ENCODE results near the gene TRAPPC12.

Gene TRAPPC12

GRCh38 chr2:3399829-3400228 is 20.3 kb downstream of the TRAPPC12 start:
- H3K36me3 ChIP-seq (ENCODE audit: low read length) = peaks cover 31% of the 10 kb centered on the region
- H3K9me3 ChIP-seq (ENCODE audit: insufficient read depth, low read length) = peaks cover 12% of the 10 kb centered on the region; the same call in 1 of the 2 replicates
- no peak for TF ChIP-seq EZH2phosphoT487 (conservative IDR thresholded peaks at IDR 0.05; ENCODE audit: low read length)
- TF ChIP-seq, protein P1, sequence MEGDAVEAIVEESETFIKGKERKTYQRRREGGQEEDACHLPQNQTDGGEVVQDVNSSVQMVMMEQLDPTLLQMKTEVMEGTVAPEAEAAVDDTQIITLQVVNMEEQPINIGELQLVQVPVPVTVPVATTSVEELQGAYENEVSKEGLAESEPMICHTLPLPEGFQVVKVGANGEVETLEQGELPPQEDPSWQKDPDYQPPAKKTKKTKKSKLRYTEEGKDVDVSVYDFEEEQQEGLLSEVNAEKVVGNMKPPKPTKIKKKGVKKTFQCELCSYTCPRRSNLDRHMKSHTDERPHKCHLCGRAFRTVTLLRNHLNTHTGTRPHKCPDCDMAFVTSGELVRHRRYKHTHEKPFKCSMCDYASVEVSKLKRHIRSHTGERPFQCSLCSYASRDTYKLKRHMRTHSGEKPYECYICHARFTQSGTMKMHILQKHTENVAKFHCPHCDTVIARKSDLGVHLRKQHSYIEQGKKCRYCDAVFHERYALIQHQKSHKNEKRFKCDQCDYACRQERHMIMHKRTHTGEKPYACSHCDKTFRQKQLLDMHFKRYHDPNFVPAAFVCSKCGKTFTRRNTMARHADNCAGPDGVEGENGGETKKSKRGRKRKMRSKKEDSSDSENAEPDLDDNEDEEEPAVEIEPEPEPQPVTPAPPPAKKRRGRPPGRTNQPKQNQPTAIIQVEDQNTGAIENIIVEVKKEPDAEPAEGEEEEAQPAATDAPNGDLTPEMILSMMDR (IDR thresholded peaks at IDR 0.05; ENCODE audit: insufficient read depth, low read length, poor library complexity, severe bottlenecking) = no peak
- H3K9ac ChIP-seq (ENCODE audit: low read length) = no peak overlapping the region
- H4K20me1 ChIP-seq (ENCODE audit: low read depth, low read length) = no peaks in the 10 kb centered on the region
- H2AFZ ChIP-seq (ENCODE audit: low read depth, low read length, severe bottlenecking) = no peak overlapping the region
- no peaks in the 10 kb centered on the region for H3F3A ChIP-seq (ENCODE audit: insufficient read depth)
- H3K9me2 ChIP-seq (replicated peaks; ENCODE audit: insufficient read depth, low read length) = no peaks in the 10 kb centered on the region
- no peaks in the 10 kb centered on the region for H3K27me3 ChIP-seq (ENCODE audit: low read length)
- H3K4me3 ChIP-seq (ENCODE audit: insufficient read depth, low read length, poor library complexity, severe bottlenecking) = no peak overlapping the region
- no peak overlapping the region for H3K27ac ChIP-seq (ENCODE audit: low read depth, low read length)
- no peak overlapping the region for H3K4me2 ChIP-seq (ENCODE audit: low read depth, low read length, poor library complexity, severe bottlenecking)
- H3K79me2 ChIP-seq (ENCODE audit: insufficient read depth, low read length) = peaks cover 21% of the 10 kb centered on the region; the same call in 1 of the 2 replicates

DNA sequence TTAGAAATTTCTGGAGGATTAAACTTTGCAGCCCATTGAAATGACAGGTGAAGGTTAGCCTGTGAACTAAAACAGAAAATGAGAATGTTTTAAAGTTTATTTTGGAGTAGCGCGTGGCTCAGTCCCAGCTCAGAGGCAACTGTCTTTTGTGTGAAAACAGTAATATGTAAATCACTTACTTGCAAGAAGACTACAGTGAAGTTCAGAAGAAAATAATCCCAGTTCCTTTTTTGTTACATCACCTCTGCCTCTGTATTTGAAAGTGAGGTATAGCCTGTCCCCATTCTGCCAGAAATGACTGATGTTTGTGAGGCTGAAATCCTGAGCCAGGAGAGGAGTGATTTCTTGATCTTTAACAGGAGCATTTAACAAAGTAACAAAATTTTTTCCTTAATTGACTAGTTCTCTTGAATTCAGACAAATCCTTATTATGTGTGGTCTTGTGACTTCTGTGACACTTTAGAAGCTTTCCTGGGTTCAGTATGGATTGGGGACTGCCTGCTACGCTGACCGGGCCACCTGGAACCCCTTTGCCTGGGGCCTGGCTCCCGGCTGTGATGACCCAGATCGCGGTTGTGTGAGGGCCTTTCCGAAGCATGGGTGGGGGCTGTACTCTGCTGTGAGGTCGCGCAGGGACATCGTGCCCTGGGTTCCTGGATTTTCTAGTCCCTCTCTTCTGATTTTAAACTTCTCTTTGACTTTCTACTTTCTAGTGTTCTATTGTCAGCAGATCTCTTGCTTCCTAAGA is 24.3 kb downstream of the TRAPPC12 start:
- H3K4me3 ChIP-seq (ENCODE audit: insufficient read depth, low read length, poor library complexity, severe bottlenecking) = no peak overlapping the region
- H3K27ac ChIP-seq (ENCODE audit: low read depth, low read length) = no peak overlapping the region
- H3K27me3 ChIP-seq (ENCODE audit: low read length) = no peaks in the 10 kb centered on the region
- H4K20me1 ChIP-seq (ENCODE audit: low read depth, low read length) = no peaks in the 10 kb centered on the region
- no peak overlapping the region for H3K9ac ChIP-seq (ENCODE audit: low read length)
- H2AFZ ChIP-seq (ENCODE audit: low read depth, low read length, severe bottlenecking) = no peak overlapping the region
- peaks cover 5% of the 10 kb centered on the region; the same call in 1 of the 2 replicates for H3K36me3 ChIP-seq (ENCODE audit: low read length)
- TF ChIP-seq, protein P1 (IDR thresholded peaks at IDR 0.05; ENCODE audit: insufficient read depth, low read length, poor library complexity, severe bottlenecking) = no peak
- TF ChIP-seq EZH2phosphoT487 (conservative IDR thresholded peaks at IDR 0.05; ENCODE audit: low read length) = no peak
- H3F3A ChIP-seq (ENCODE audit: insufficient read depth) = no peaks in the 10 kb centered on the region
- H3K9me2 ChIP-seq (replicated peaks; ENCODE audit: insufficient read depth, low read length) = no peaks in the 10 kb centered on the region
- H3K9me3 ChIP-seq (ENCODE audit: insufficient read depth, low read length) = no peaks in the 10 kb centered on the region
- no peaks in the 10 kb centered on the region for H3K79me2 ChIP-seq (ENCODE audit: insufficient read depth, low read length)
- H3K4me2 ChIP-seq (ENCODE audit: low read depth, low read length, poor library complexity, severe bottlenecking) = no peak overlapping the region

- Histone ChIP-seq H3F3A (ENCODE audit: insufficient read depth) (no peaks in the 10 kb centered on the region), H3K4me3 (ENCODE audit: insufficient read depth, low read length, poor library complexity, severe bottlenecking) (no peak overlapping the region), H3K36me3 (ENCODE audit: low read length) (peaks cover 5% of the 10 kb centered on the region; the same call in 1 of the 2 replicates), H3K9me2 (replicated peaks; ENCODE audit: insufficient read depth, low read length) (no peaks in the 10 kb centered on the region), H3K27me3 (ENCODE audit: low read length) (no peaks in the 10 kb centered on the region), H3K27ac (ENCODE audit: low read depth, low read length) (no peak overlapping the region), H3K9ac (ENCODE audit: low read length) (no peak overlapping the region), H3K79me2 (ENCODE audit: insufficient read depth, low read length) (no peaks in the 10 kb centered on the region), H4K20me1 (ENCODE audit: low read depth, low read length) (no peaks in the 10 kb centered on the region), H3K4me2 (ENCODE audit: low read depth, low read length, poor library complexity, severe bottlenecking) (no peak overlapping the region), H2AFZ (ENCODE audit: low read depth, low read length, severe bottlenecking) (no peak overlapping the region), H3K9me3 (ENCODE audit: insufficient read depth, low read length) (no peaks in the 10 kb centered on the region)
- TF ChIP-seq, protein P1 (IDR thresholded peaks at IDR 0.05; ENCODE audit: insufficient read depth, low read length, poor library complexity, severe bottlenecking) = no peak
- no peak for TF ChIP-seq EZH2phosphoT487 (conservative IDR thresholded peaks at IDR 0.05; ENCODE audit: low read length)
Observed at GRCh38 chr2:3404349-3404894, 24.9 kb downstream of the TRAPPC12 start.

Measured in SU-DHL-6 (cell line).